HL-60 (cell line): ENCODE results near the gene OXSR1.

Experiments
- DNase-seq, 2 experiments: peaks; one replicate each; pipeline ENCODE4 v3.0.0-alpha.2; 2010 to 2020; ENCODE audit warnings: low read depth in 1 of 2, low spot score in 1 of 2
- H3K27ac ChIP-seq: fragments of 250-450 bp; sonication (Bioruptor Pico); replicated peaks from 2 replicates; pipeline ENCODE4 v1.5.1; 2020; ENCODE audit warnings: mild to moderate bottlenecking, moderate library complexity
- H3K27me3 ChIP-seq: fragments of 250-450 bp; sonication (Bioruptor Pico); 2 replicates; pipeline ENCODE4 v1.5.1; 2021; ENCODE audit warnings: mild to moderate bottlenecking, moderate library complexity; ENCODE audit not compliant: insufficient read depth, poor library complexity, severe bottlenecking
- H3K4me3 ChIP-seq: replicated peaks from 2 replicates; pipeline ENCODE4 v1.5.1; 2011; ENCODE audit warnings: mild to moderate bottlenecking, control low read depth, low read length; ENCODE audit not compliant: insufficient read depth
- CTCF ChIP-seq: IDR thresholded peaks from one replicate; pipeline ENCODE4 v1.5.1; 2011; ENCODE audit warnings: low read length, control low read depth, inconsistent platforms; ENCODE audit not compliant: insufficient read depth
- GABPA ChIP-seq: IDR thresholded peaks from 2 replicates; pipeline ENCODE4 v1.6.1; 2012; ENCODE audit warnings: low read depth
- POLR2AphosphoS5 ChIP-seq: IDR thresholded peaks from 2 replicates; pipeline ENCODE4 v1.6.1; 2012; ENCODE audit warnings: low read depth
- REST ChIP-seq: IDR thresholded peaks from 2 replicates; pipeline ENCODE4 v1.6.1; 2012; ENCODE audit warnings: low read depth; ENCODE audit not compliant: insufficient replicate concordance
- SPI1 ChIP-seq: IDR thresholded peaks from 2 replicates; pipeline ENCODE4 v1.6.1; 2012; ENCODE audit warnings: low read depth, mild to moderate bottlenecking, borderline replicate concordance

The OXSR1 gene

GRCh38 chr3:38119248-38119544 is 46.1 kb upstream of the OXSR1 start:
- TF ChIP-seq POLR2AphosphoS5 = no peak
- TF ChIP-seq SPI1 = no peak
- TF ChIP-seq GABPA = no peak
- no peak for TF ChIP-seq CTCF
- no peak for TF ChIP-seq REST
- H3K27me3 ChIP-seq = no peaks in the 10 kb centered on the region
- DNase-seq = no peak
- no peak overlapping the region for H3K4me3 ChIP-seq
- H3K27ac ChIP-seq = no peak overlapping the region

- DNase-seq = no peak
- TF ChIP-seq POLR2AphosphoS5 (0 out of 2 replicates have a peak, but pooled peaks have one; percentile 30), SPI1 (no peak)
- no peak overlapping the region for H3K4me3 ChIP-seq
- H3K27me3 ChIP-seq = no peaks in the 10 kb centered on the region
- H3K27ac ChIP-seq = no peak overlapping the region
These were observed 45.3 kb upstream of the OXSR1 start for GRCh38 chr3:38119821-38120692.

- Histone ChIP-seq H3K27ac (no peak overlapping the region), H3K27me3 (no peaks in the 10 kb centered on the region), H3K4me3 (no peak overlapping the region)
- TF ChIP-seq GABPA = no peak
- no peak for DNase-seq
These were observed 44.5 kb upstream of the OXSR1 start for GRCh38 chr3:38120693-38121450.

- DNase-seq = no peak
- no peak overlapping the region for H3K4me3 ChIP-seq
- no peaks in the 10 kb centered on the region for H3K27me3 ChIP-seq
- TF ChIP-seq GABPA (no peak), SPI1 (no peak), CTCF (no peak), POLR2AphosphoS5 (no peak), REST (no peak)
- no peak overlapping the region for H3K27ac ChIP-seq
These were observed 43.9 kb upstream of the OXSR1 start for GRCh38 chr3:38121451-38121831.
